KOPT-K1 (cell line): ENCODE results near the gene GOLM1.

ENCODE experiments used
- H3K27ac ChIP-seq: fragments of 200-600 bp; sonication (generic); 2 replicates; pipeline ENCODE4 v1.5.1; 2016; ENCODE audit warnings: antibody characterized with exemption, mild to moderate bottlenecking, low read depth, low read length; ENCODE audit not compliant: poor library complexity, severe bottlenecking
- H3K36me3 ChIP-seq: fragments of 200-600 bp; sonication (generic); 2 replicates; pipeline ENCODE4 v1.5.1; 2017; ENCODE audit warnings: antibody characterized with exemption, mild to moderate bottlenecking, low read length, moderate library complexity; ENCODE audit not compliant: insufficient read depth
- H3K9me3 ChIP-seq: fragments of 200-600 bp; sonication (generic); 2 replicates; pipeline ENCODE4 v1.5.1; 2017; ENCODE audit warnings: antibody characterized with exemption, low read length, mild to moderate bottlenecking; ENCODE audit not compliant: insufficient read depth, poor library complexity, severe bottlenecking

The GOLM1 gene

DNA sequence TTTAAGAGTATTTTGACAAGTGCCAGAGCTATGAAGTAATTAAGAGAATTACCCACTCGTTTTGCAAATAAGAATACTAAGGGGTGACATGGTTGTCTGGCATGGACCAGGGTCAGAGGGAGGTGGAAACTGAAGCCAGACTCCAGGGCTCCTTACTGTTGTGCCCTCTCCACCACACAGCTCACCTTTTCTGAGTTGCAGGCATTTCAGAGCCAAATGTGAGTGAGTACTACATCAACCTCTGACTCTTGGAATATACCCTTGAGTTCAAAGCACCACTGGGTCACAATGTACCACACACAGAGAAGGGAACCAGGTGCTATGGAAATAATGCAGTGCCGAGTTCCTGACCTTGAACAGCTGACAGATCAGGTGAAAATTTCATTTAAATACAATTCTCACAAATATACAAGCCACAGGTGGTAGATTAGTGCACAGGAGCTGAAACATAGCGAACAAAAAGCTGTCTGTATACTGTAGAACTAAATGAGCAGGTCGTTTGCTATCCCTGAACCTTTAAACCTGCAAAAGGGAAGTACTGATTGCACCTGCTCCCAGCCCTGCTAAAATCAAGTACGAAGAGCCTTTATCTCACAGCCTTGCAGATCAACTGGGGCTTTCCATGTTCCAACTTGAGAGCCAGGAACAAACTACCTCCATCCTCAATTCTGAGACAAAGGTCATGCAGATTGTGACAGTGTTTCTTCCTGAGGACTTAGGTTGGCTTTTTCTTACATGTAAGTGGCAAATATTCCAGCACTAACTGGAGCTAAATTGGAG is 57.0 kb downstream of the GOLM1 start:
- no peaks in the 10 kb centered on the region for H3K36me3 ChIP-seq

DNA sequence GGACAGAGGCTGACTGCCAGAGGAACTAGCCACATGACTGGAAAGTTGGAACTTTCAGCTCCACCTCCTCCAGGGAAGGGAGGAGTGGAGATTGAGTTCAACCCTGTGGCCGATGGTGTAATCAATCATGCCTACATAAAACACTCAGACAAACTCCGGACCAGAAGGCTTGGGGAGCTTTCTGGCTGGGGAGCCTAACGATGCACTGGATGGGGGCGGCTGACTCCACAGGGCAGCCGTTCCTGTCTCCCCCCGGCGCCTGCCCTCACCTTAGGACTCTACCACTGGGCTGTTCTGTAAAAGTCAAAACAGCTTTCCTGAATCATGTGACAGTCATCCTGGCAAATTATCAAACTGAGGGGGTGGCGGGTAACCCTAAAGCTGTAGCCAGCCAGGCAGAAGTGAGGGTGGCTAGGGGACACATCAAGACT is 58.0 kb downstream of the GOLM1 start:
- no peak overlapping the region for H3K27ac ChIP-seq
- no peaks in the 10 kb centered on the region for H3K9me3 ChIP-seq
- H3K36me3 ChIP-seq, result no peaks in the 10 kb centered on the region

More for the DNA sequence above, 57.0 kb downstream of the GOLM1 start:
- H3K27ac ChIP-seq, result no peak overlapping the region
- no peaks in the 10 kb centered on the region for H3K9me3 ChIP-seq

DNA sequence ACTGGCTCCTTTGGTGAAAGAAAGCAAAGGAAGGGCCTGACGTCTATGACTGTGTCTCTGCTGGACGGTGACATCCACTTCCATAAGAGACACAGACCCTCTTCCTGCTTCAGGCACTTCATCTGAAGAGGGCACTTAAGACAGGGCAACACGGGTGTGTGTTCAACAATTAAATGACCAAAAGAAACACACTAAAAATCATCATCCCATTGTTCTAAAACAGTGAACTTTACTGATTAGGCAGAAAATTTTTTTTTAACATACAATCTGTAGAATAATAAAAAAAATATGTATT is 58.5 kb downstream of the GOLM1 start:
- Histone ChIP-seq H3K27ac (no peak overlapping the region), H3K9me3 (no peaks in the 10 kb centered on the region), H3K36me3 (no peaks in the 10 kb centered on the region)

DNA sequence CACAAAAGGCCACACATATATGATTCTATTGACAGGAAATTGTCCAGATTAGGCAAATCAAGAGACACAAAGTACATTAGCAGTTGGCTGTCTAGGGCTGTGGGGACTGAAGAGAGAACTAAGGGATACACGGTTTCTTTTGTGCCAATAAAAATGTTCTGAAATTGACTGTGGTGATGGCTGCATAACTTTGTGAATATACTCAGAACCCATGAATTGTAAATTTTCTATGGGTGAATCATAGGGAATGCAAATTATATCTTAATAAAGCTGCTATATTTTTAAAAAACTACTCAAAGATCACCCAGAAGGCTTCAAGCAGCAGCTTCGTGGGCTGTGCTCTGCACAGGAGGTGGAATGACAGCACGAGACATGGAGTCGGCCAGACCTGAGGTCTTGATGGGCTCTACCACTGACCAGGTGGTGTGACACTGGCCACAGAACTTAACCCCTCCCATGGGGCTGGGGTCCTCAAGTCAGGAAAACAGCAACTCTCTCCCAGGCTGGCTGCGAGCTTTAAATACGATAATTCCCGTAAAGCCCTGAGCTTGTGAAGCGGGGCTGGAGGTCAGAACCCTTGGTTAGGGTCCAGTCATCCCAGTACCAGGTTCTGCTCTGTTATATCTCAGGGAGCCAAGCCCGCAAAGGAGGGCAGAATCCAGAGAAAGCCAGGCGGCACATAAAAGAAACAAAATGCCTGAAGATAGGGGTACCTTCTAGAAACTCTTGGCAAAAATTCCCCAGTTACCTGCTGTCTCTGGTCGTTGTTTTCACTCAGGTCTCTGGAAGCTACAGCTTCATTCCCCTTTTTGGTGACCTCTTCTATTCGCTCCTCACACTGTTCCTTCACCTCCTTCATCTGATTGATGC is 59.1 kb downstream of the GOLM1 start:
- Histone ChIP-seq H3K36me3 (no peaks in the 10 kb centered on the region), H3K9me3 (no peaks in the 10 kb centered on the region), H3K27ac (no peak overlapping the region)

DNA sequence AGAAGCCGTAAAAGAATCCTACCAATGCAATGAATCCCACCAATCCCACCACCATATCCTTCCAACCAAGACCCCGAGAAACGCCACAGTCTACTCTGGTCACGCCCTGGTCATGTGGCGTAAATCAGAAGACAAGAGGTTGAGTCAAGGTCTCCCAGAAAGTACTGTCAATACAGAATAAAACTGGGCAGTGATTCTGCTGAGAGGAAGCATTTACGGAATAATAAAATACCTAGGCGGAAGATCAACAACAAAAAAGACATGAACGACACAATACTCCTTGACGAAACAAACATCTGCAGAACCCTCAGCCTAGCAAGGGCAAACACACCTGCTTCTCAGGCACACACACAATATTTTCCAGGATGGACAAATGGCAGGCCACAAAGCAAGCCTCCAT is 62.8 kb downstream of the GOLM1 start:
- H3K27ac ChIP-seq, result no peak overlapping the region
- H3K9me3 ChIP-seq, result no peaks in the 10 kb centered on the region
- no peaks in the 10 kb centered on the region for H3K36me3 ChIP-seq

DNA sequence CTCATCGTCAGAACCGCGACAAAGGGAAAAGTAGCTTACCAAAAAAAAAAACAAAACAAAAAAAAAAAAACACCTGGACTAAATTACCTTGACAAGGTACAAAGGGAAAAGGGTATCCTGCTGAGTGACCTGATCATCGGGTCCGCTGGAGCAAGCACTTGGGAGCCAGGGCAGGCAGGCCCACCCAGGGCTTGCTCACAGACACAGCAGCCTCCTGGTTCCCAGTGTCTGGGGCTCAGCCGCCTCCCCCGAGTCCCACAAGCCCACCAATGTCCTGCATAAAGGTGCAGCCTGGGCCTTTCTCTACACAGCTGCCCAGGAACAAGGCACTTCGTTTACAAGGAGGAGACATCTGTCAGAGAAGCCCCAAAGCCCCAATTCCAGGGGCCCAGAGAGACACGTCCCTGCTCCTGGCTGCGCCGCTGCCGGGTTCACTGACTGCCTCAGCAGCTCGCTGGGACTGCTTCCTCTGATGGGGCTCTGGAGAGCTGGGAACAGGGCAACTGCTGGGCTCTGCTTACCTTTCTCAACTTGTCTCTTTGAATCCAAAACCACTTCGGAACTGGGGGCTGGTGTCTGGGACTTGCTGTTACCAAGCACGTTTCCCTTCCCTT is 63.4 kb downstream of the GOLM1 start:
- Histone ChIP-seq H3K9me3 (no peaks in the 10 kb centered on the region), H3K36me3 (no peaks in the 10 kb centered on the region), H3K27ac (no peak overlapping the region)

DNA sequence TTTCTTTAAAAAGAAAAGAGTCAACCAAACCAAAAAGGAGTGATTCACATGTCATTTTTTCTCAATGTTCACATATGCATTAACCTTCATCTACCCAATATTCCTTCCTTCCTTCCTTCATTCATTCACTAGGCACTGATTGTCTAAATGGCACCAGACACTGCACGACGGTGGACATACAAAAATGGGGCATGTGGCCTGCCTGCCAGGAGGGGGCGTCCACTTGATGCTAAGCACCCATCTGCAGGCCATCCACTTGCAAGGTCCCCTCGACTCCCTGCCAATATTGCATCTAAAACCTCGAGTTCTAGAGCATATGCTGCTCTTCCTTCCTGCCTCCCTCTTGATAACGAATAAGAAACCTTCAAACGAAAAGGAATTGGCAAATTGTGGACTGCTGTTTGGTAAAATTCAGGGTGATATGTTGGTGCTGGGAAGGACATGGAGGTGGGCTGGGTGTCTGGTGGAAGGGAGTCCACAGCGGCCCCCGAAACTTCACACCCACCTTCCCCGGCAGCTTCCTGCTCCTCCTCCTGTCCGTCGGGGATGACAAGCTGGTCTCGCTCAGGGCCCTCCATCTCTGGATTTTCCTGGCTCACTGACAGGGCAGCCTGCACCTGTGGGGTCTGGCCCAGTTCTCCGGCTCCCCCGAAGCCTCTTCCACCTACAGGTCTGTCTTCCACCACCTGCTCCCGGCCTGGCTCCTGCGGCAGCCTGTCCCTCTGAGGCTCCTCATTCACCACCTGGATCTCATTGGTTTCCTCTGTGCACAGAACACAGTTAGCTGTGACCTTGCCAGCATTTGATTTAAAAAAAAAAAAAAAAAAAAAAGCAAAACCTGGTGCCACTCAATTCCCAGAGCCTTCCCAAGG is 64.3 kb downstream of the GOLM1 start:
- Histone ChIP-seq H3K36me3 (no peaks in the 10 kb centered on the region), H3K9me3 (no peaks in the 10 kb centered on the region), H3K27ac (no peak overlapping the region)

DNA sequence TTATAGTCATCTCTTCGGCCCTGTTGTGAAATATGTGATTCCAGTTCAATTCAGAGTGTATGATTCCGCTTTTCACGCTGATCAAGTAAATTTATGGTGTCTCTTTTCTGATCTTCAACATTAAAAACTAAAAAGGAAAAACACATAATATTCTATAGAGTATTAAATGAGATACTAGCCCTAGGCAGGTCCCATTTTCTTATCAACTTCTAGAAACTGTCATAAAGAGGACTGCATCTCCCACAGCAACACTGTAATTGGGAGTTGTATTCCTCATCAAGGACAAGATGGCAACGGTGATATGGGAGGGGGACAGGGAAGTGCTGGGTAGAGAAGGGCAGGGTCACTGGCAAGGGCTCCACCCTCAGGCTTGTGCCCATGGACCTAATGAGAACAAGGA is 71.6 kb downstream of the GOLM1 start:
- H3K9me3 ChIP-seq, result no peaks in the 10 kb centered on the region
- no peak overlapping the region for H3K27ac ChIP-seq
- peaks cover 48% of the 10 kb centered on the region for H3K36me3 ChIP-seq

DNA sequence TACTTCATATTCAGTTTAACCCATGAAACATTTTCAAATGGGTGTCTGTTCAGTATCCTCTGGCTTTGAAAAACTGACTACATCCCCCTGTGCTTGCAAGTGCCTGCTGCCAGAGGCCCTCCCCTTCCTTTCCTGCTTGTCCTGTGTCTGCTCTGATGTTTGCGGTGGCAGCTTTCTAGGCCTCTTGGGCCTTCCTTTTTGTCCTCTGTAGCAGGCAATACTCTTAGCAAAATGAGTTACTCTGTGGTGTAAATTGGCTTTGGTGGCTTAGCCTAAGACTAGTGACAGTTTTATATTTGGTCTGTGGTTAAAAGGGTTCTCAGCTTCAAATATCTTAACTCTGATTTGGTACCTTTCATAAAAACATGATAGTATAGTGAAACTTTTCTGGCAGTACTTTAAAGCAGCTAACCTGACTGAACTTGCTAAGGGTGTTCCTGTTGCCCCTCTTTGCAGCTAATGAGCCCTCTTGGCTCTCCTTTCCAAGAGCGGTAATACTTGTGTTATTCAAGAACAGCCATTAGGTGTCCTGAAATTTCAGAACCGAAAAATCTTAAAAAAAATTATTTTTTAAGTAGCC is 76.6 kb downstream of the GOLM1 start:
- Histone ChIP-seq H3K36me3 (peaks cover 79% of the 10 kb centered on the region), H3K9me3 (no peaks in the 10 kb centered on the region), H3K27ac (peak overlapping the region; percentile 37)

DNA sequence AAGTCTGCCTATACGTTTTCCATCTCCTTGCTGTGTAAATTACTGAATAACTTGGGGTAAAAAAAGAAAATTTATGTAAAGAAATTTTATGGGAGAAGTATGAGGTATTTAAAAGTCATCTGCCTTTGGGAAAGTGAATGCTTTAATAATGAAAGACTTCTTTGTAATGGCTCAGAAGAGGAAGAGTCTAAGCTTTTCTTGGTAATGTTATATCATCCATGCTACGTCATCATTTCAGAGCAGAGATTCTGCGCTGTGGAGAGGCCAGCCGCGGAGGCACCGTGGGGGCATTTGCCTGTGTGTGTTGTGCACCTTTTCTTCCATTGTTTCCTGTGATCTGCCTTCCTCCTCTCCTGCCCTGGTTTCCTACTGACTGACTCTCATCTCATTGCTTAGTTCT is 78.2 kb downstream of the GOLM1 start:
- Histone ChIP-seq H3K36me3 (peaks cover 79% of the 10 kb centered on the region), H3K27ac (no peak overlapping the region)

DNA sequence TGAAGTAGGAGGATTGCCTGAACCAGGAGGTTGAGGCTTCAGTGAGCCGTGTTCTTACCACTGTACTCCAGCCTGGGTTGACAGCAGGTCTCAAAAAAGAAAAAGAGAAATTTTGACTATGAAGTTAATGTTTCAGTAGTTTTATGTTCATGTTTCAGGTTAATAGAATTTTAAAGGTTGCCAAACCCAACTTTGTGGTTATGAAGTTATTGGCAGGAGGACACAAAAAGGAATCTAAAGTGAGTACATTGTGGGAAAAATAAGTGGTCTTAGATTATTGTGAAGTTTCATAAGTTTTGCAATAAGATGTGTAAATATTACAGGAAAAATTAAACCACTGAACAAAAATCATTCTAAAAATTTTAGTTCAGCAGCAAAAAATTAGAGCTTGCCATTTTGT is 78.6 kb downstream of the GOLM1 start:
- Histone ChIP-seq H3K9me3 (no peaks in the 10 kb centered on the region), H3K36me3 (peaks cover 77% of the 10 kb centered on the region), H3K27ac (no peak overlapping the region)

More for the DNA sequence above, 78.2 kb downstream of the GOLM1 start:
- no peaks in the 10 kb centered on the region for H3K9me3 ChIP-seq

DNA sequence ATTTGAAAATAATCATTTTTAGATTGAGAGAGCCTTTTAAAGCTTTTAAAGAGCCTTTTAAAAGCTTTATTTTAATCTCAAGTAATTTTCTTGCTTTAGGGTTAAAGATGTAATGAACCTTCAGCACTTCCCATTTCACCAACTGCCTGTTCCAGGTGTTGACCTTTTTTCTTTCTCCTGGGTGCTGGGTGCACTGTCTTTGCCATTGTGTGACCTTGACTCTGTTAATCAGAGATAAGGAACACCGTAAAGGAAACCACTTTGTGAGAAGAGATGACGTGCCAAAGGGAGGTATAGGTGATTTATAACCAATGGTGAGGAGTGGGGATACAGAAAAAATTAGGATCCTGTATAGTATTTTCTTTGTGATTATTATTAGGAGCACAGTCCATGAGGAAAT is 90.2 kb downstream of the GOLM1 start:
- Histone ChIP-seq H3K36me3 (peaks cover 69% of the 10 kb centered on the region), H3K9me3 (peaks cover 22% of the 10 kb centered on the region)

DNA sequence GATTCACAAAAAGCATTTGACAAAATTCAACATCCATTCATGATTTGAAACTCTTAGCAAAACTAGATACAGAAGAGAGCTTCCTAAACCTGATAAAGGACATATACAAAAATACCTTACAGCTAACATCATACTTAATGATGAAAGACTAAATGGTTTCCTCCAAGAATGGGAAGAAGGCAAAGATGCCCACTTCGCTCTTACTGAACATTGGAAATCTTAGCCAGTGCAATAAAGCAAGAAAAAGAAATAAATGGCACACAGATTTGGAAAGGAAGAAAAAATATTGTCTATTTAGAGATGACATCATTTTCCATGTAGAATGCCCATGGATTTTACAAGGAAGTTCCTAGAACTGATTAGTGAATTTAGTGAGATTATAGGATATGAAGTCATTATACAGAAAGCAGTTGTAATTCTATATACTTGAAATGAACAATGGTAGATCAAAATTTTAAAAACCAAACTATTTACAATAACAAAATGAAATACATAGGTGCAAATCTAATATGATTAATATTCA is 94.0 kb downstream of the GOLM1 start:
- H3K36me3 ChIP-seq, result peaks cover 84% of the 10 kb centered on the region
- H3K9me3 ChIP-seq, result peaks cover 30% of the 10 kb centered on the region
- H3K27ac ChIP-seq, result no peak overlapping the region

More for the DNA sequence above, 90.2 kb downstream of the GOLM1 start:
- H3K27ac ChIP-seq, result no peak overlapping the region

DNA sequence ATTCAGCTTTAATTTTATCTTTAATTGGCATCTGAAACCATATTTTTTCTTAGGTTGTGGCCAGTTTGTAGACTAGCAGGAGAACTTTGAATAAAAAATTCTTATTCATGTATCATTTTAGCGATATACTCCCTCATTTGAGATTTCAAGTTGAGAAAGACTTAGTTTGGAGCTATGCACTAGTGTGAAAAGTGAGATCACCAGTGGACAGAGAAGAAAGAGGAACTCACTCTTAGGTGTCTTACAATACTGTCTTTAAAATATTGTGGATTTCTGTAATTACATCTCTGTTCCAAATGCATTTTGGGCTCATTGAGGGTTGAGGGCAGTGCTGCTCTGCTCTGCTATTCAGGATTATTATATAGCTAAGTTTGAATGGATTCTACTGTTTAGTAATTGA is 103.8 kb downstream of the GOLM1 start:
- H3K36me3 ChIP-seq, result peaks cover 58% of the 10 kb centered on the region
- H3K27ac ChIP-seq, result no peak overlapping the region
- no peaks in the 10 kb centered on the region for H3K9me3 ChIP-seq
